AG09319 (cell line): ENCODE measurements around the gene CXCL12.

ENCODE experiments used
- DNase-seq: peaks from one replicate; pipeline ENCODE4 v3.0.0-alpha.2; 2010; ENCODE audit warnings: low read depth; ENCODE audit errors: extremely low read depth
- CTCF ChIP-seq: IDR thresholded peaks from 2 replicates; pipeline ENCODE4 v1.5.1; 2011; ENCODE audit warnings: low read depth, mild to moderate bottlenecking, inconsistent platforms, low read length, moderate library complexity

CXCL12 gene

DNA sequence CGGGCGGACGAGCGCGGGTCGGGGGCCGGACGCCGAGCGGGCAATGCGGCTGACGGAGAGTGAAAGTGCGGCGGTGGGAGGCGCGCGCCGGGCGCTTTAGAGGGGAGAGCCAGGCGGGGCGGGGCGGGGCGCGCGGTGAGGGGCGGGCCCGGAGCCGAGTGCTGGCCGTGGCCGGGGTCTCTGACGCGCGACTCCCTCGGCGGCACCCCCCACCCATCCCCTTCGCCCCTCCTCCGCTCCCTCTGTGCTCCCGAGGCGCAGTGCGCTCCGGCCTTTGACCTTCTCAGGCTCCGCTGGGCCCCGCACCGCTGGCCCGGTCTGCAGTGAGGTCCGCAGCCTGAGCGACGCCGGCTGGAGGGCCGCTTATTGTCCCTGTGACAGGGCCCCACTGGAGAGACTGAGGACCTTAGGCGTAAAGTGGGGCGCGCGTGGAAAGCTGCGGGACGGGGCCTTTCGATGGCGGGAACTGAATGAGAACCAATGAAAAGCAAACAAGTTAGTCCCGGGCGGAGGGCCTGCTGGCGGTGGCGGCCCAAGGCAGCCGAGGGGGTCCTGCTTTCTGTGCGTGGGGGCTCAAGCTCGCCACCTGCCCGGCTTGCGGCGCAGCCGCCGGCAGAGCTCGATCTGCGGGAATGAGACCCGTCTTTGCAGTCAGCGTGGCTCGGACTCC, at the start of gene CXCL12:
Gene CXCL12 (minus strand): TSS at position 72 of the 670 bp plus-strand sequence. CDS start 92 bp downstream, outside the sequence.
- no peak for TF ChIP-seq CTCF
- no peak for DNase-seq

- no peak for DNase-seq
- TF ChIP-seq CTCF = no peak
These were observed 42.6 kb upstream of the CXCL12 start for GRCh38 chr10:44427479-44427878.

DNA sequence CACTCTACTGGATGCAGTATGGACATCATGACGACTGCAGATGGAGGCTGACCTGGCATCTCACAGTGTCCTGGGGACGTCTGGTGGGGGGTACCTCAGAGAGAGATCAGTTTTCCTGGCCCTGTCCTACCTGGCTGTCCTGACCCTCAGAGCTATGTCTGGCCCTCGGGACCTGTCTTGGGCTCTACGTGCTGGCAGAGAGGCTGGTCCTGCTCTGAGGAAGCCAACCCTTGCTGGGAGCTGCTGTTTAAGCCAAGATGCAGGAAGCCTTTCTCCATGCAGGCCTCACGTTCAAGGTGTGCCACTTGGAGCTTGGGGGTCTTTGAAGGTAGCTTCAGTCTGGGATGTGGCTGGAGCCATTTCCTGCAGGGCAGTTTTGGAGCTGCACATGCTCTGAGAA, 42.1 kb upstream of the CXCL12 start:
- DNase-seq = no peak
- TF ChIP-seq CTCF = no peak

GRCh38 chr10:44426247-44427034, 41.5 kb upstream of the CXCL12 start:
- no peak for DNase-seq
- TF ChIP-seq CTCF = no peak

GRCh38 chr10:44425466-44425865, 40.6 kb upstream of the CXCL12 start:
- no peak for TF ChIP-seq CTCF

DNA sequence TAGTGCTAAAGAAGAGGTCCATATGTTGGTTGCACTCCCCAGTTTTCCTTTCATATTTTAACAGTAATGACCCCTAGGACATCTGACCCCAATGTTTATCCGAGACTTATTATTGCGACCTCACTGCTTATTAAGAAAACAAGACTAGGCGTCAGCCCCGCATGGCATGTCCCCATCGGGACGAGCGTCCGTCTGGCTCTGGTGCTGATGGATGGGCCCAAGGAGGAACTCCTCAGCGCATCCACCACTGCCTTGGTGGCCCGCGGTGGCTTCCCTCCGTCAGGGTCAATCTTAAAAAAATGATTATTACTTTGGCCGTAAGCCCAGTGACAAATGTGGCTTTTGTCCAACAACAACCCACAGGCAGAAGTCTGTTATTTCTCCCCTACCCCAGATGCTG, 40.1 kb upstream of the CXCL12 start:
- no peak for DNase-seq
- TF ChIP-seq CTCF = no peak

More at GRCh38 chr10:44425466-44425865, 40.6 kb upstream of the CXCL12 start:
- no peak for DNase-seq

GRCh38 chr10:44424298-44424697, 39.4 kb upstream of the CXCL12 start:
- no peak for DNase-seq
- no peak for TF ChIP-seq CTCF
